Heart left ventricle (tissue), 13 donors: Measurements from ENCODE around the gene TLK1.

Experiments
- CTCF ChIP-seq, 12 donors: fragments of 200-600 bp; sonication (generic) in 4 of 12; IDR thresholded peaks; one replicate each; pipeline versions ENCODE4 v1.5.0 to v1.8.0; 2018 to 2022; ENCODE audit warnings: antibody characterized with exemption in 12 of 12, mild to moderate bottlenecking in 5 of 12
- POLR2A ChIP-seq, 2 donors: fragments of 450-650 bp; IDR thresholded peaks; one replicate each; pipeline ENCODE4 v1.6.1; 2017; ENCODE audit warnings: antibody characterized with exemption in 2 of 2, mild to moderate bottlenecking in 2 of 2, moderate library complexity in 2 of 2
- donor health status: ischemic (EF 13 %, LVEDD 7.1; RV severe dilation, severe dysfunction).
- donor health status: DM: no; HTN: yes; CAD: no.
- donor health status: DM: no; HTN: no; CAD: no.
- donor health status: ischemic (EF 25% LVEDD 6.9; RV normal size, moderate dysfunction).
- donor health status: ischemic (EF 25% LVEDD 5.7; RV mildly dilated, moderate dysfunction).
- donor health status: ischemic (EF 35%, LVEDD 5.7; RV mildly dilated, moderate dysfunction).
- donor health status: nonischemic (EF 11% LVEDD 7.7; RV severe dilation, severe dysfunction).
- donor health status: DM: yes; HTN: yes; CAD: no.
- donor health status: PGD.
- donor health status: ischemic (EF 29% LVEDD 5.4; RV normal size, mild dysfunction).
- donor health status: nonischemic (EF 23%, LVEDD 6.1; RV moderate dilation, normal function).

- TF ChIP-seq CTCF (IDR thresholded peaks at IDR 0.05) (no peak), POLR2A (IDR thresholded peaks at IDR 0.05) (no peak)
Measured at GRCh38 chr2:171166328-171166983, 5.8 kb upstream of the TLK1 start.
